Fibroblast of mammary gland (primary cell): ENCODE data around the gene HIC1.

ENCODE experiments used
- DNase-seq: peaks from one replicate; pipeline ENCODE4 v3.0.0-alpha.2; 2010; ENCODE audit warnings: low read depth
- H3K4me3 ChIP-seq: 2 replicates; pipeline ENCODE4 v1.5.1; 2011; ENCODE audit warnings: low read depth, mild to moderate bottlenecking, low read length, moderate library complexity; ENCODE audit not compliant: control insufficient read depth
- TF ChIP-seq, protein P1 (sequence below): conservative IDR thresholded peaks from 2 replicates; pipeline ENCODE4 v1.5.1; 2011; ENCODE audit warnings: low read depth, low read length, inconsistent platforms; ENCODE audit not compliant: control insufficient read depth, insufficient read depth

The HIC1 gene

DNA sequence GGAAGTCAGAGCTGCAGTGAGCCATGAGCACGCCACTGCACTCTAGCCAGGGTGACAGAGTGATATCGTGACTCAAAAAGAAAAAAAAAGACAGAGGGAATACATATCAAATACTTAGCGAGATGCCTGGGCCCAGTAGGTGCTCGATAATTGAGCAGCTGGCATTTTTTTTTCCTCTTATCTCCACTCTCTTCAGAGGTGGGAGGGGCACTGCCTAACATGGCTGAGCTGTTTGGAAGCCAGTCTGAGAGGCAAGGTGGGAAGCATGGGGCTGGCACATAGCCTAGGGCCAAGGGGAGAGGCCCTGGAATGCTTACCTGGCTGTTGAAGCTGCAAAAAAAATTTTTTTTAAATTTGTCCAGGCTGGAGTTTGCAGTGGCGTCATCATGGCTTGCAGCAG lies 38.4 kb downstream of the HIC1 start:
- no peak overlapping the region for H3K4me3 ChIP-seq
- no peak for DNase-seq
- TF ChIP-seq, protein P1, sequence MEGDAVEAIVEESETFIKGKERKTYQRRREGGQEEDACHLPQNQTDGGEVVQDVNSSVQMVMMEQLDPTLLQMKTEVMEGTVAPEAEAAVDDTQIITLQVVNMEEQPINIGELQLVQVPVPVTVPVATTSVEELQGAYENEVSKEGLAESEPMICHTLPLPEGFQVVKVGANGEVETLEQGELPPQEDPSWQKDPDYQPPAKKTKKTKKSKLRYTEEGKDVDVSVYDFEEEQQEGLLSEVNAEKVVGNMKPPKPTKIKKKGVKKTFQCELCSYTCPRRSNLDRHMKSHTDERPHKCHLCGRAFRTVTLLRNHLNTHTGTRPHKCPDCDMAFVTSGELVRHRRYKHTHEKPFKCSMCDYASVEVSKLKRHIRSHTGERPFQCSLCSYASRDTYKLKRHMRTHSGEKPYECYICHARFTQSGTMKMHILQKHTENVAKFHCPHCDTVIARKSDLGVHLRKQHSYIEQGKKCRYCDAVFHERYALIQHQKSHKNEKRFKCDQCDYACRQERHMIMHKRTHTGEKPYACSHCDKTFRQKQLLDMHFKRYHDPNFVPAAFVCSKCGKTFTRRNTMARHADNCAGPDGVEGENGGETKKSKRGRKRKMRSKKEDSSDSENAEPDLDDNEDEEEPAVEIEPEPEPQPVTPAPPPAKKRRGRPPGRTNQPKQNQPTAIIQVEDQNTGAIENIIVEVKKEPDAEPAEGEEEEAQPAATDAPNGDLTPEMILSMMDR = no peak

DNA sequence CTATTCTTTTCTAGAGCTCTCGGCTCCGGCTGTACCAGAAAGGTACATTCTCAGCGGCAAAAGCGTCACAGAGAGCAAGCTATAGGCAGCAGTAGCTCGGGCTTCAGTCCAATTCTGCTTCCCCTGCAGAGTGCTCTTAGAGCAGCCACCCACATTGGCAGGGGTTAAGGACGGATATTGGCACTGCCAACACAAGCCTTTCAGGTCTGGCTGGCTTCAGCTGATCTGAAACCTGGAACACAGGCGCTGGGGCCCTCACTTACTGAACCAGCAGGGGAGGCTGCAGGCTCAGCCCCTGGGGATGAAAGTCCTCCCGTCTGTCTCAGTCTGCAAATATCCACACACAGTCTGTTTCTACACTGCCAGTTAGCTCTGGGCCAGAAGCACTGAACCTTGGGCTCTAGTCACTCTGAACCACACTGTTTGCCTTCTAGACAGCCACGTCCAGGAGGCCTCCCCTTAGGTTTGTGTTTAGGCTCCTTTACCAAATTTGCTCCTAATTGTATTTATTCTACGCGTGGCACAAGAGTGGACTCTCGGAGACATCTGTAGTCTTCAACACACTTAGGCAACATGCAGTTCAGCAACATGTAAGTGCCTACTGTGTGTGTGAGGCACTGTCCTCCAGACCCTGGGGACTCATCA lies 40.1 kb downstream of the HIC1 start:
- peak; percentile 63 for DNase-seq

DNA sequence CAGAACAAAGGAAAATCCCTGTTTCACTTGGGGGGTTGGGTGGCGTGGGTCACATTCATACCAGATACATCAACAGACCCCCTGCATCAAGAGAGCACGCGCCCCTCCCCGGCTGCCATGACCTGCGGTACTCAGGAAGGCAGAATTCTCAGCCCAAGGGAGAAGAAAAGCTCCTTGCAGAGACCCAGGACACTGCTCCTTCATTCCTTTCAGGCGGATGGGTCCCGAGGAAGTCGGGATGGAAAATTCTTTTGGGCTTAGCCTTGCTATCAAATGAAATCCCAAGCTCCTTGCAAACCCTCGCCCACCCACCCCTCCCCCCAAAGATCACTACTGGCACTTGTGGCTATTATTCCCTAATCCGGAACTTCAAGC lies 40.6 kb downstream of the HIC1 start:
- TF ChIP-seq, protein P1 = no peak
- no peak for DNase-seq
- H3K4me3 ChIP-seq = no peak overlapping the region

More for the DNA sequence above, 40.1 kb downstream of the HIC1 start:
- no peak overlapping the region for H3K4me3 ChIP-seq
- TF ChIP-seq, protein P1 = peak; percentile 62

DNA sequence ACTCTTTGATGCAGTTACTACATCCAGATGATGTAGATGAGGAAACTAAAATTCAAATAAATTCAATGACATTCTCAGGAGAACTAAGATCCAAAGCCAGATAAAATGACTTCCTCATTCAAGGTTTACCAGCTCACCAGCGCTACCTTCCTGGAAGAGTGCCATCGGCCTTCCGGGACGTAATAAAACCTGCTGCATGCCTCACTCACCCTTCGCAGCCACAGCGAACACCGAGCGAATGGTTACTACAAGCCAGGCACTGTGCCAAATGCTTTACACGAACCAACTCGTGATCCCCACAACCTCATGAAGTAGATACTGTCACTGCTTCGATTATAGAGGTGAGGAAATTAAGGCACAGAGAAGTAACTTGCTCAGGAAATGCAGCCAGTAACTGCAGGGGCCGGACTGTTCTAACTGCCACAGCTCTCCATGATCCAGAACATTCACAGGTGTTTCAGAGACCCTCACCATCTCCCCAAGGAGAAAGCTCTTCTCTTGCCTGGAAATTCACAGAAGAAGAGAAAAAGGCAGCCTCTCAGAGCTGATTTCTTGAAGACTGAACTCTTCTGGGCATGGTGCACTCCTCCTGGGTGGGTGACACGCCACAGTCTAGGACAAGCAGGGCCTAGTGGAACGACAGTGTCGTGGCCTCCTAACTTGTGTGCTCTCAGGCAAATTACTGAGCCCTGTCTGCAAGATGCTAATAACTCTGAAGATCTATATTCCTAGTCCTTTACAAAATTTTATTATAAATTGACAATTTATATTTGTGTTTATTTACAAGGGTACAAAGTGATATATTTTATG lies 46.8 kb downstream of the HIC1 start:
- TF ChIP-seq, protein P1 = no peak
- H3K4me3 ChIP-seq = no peak overlapping the region
- no peak for DNase-seq

DNA sequence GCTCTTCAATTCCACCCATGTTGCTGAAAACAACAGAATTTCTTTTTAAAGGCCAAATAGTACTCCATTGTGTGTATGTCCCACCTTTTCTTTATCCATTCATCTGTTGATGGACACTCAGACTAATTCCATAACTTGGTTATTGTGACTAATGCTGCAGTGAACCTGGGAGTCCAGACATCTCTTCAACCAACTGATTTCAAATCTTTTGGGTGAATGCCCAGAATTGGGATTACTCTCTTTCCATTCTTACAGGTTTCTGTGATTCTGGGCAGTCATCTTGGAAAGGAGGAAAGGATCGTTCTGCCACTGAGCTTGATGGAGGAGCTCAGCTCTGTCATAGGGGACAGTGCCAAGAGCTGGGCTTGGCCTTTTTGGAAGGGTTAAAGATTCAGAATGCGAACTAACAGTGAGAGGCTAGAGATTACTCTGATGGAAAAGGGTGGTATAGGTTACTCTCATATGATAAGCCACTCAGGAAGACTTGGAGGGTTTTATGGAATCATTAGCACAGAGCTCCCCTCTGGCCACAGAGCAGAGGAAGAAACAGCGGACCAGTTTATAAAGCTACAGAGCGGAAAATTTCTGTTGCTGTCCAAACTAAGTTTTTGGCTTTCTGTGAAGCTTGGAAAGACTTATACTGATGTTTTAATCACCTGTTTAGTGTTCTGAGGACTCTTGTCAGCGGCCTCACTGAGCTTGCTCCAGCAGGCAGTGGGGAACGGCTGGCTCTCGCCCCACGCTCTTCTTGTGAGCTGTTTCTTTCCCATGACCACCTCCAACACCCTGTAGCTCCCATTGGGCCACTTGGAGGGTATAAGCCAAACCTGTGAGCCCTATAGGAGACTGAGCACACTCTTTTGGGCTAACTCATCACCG lies 48.3 kb downstream of the HIC1 start:
- no peak overlapping the region for H3K4me3 ChIP-seq
- TF ChIP-seq, protein P1 = no peak
- DNase-seq = peak; percentile 82

DNA sequence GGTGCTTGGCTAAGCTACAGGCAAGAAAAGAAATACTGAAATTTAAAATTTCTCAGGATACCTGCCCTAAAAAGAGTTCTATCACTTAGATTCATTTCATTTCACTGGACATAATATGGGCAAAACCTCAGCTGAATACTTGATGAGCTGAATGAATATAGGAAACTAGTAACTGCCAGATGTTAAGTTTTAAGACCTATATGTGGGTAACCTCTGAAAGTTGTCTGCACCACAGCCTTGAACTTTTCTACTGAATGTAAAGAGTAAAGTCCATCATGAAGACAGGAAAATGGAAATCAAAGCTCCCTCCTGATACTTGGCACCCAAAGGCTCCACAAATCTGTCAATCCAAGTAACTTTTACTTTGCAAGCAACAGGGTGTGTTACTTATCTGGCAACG lies 50.8 kb downstream of the HIC1 start:
- no peak overlapping the region for H3K4me3 ChIP-seq
- no peak for DNase-seq
- TF ChIP-seq, protein P1 = no peak
